Left ventricle myocardium inferior (tissue), 1 donor: ENCODE data around the gene ADCY9. TPM values are rescaled to one million over a fixed set of nuclear protein-coding genes. Genes with fewer than 3 reads are reported as not detected.
"Not testable (repeated sequence)": the region's sequence is repeated elsewhere in the genome, so short reads cannot be mapped to it uniquely, and the experiment has no call there.

Source experiments
- DNase-seq: peaks from one replicate; pipeline ENCODE4 v3.0.0-alpha.2; 2020
- H3K27ac ChIP-seq: fragments of 200-600 bp; replicated peaks from 2 replicates; pipeline ENCODE4 v1.8.0; 2021
- H3K27me3 ChIP-seq: fragments of 200-600 bp; 2 replicates; pipeline ENCODE4 v1.8.0; 2021; ENCODE audit warnings: low read depth
- H3K36me3 ChIP-seq: fragments of 200-600 bp; 2 replicates; pipeline ENCODE4 v1.8.0; 2021
- H3K4me1 ChIP-seq: fragments of 200-600 bp; 2 replicates; pipeline ENCODE4 v1.8.0; 2021
- H3K4me3 ChIP-seq: fragments of 200-600 bp; 2 replicates; pipeline ENCODE4 v1.8.0; 2021; ENCODE audit warnings: mild to moderate bottlenecking, moderate library complexity
- H3K9me3 ChIP-seq: fragments of 200-600 bp; replicated peaks from 2 replicates; pipeline ENCODE4 v1.8.0; 2021
- CTCF ChIP-seq: fragments of 200-600 bp; IDR thresholded peaks from 2 replicates; pipeline ENCODE4 v1.8.0; 2021; ENCODE audit warnings: antibody characterized with exemption, mild to moderate bottlenecking, borderline replicate concordance
- intact Hi-C: fragments of 100-400 bp; cut with micrococcal nuclease; formaldehyde crosslinking; loops from one replicate; pipeline ENCODE4 v1.11.0; 2022
- total RNA-seq: library from RNA; stranded (reverse); fragmentation: NEBNext Ultra II Directional; extraction: Animal tissue kit (Norgen Biotek cat#: 25700); gene quantifications from one replicate; pipeline ENCODE4 v1.2.1, GENCODE V29; 2021
- donor health status: DM: no; HTN: yes; CAD: no; lungs with severe emphysema.

ADCY9 gene
- total RNA-seq, 1 donor from 2014 or later = 44.3 TPM

GRCh38 chr16:3961449-3961849, 154.8 kb downstream of the ADCY9 start:
- Histone ChIP-seq H3K4me3 (peak overlapping the region; percentile 56), H3K27ac (peak overlapping the region; percentile 81), H3K4me1 (peaks cover 53% of the 10 kb centered on the region), H3K9me3 (peaks cover 10% of the 10 kb centered on the region), H3K27me3 (no peaks in the 10 kb centered on the region), H3K36me3 (peaks cover 17% of the 10 kb centered on the region)
- DNase-seq = no peak
- no peak for TF ChIP-seq CTCF
- intact Hi-C loops = no loop called here

DNA sequence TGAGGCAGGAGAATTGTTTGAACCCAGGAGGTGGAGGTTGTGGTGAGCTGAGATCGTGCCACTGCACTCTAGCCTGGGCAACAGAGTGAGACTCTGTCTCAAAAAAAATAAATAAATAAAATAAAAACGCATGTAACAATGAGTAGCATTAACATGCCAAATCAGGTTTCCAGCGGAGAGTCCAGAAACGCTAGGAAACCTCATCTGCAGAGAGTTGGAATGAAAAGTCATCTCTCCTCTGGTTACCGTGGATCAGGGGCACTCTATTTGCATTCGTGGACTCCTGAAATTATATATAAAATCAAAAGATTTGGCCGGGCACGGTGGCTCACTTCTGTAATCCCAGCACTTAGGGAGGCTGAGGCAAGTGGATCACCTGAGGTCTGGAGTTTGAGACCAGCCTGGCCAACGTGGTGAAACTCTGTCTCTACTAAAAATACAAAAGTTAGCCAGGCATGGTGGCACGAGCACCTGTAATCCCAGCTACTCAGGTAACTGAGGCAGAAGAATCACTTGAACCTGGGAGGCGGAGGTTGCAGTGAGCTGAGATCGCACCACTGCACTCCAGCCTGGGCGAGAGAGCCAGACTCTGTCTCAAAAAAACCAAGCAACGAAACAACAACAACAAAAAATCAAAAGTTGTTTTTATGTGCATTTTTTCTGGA, 156.2 kb downstream of the ADCY9 start:
- H3K36me3 ChIP-seq, DNase-seq, H3K9me3 ChIP-seq, intact Hi-C loops, H3K27me3 ChIP-seq: not testable (repeated sequence)
- H3K4me3 ChIP-seq = peak overlapping the region; percentile 56
- peak overlapping the region; percentile 81 for H3K27ac ChIP-seq
- peaks cover 53% of the 10 kb centered on the region for H3K4me1 ChIP-seq

DNA sequence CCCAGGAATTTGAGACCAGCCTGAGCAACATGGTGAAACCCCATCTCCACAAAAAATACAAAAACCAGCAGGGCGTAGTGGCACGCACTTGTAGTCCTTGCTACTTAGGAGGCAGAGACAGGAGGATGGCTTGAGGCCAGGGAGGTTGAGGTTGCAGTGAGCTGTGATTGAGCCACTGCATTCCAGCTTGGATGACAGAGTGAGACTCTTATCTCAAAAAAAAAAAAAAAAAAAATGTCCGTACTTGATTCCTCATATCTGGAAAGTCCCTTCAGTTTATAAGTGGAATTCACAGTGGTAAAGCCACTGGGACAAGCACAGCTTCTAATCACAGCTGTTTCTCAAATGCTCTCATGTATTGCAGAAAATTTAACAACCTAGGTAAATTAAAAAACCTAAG, 157.1 kb downstream of the ADCY9 start:
- no peak for DNase-seq
- H3K4me3 ChIP-seq = no peak overlapping the region
- H3K27ac ChIP-seq = no peak overlapping the region
- intact Hi-C loops = no loop called here
- no peak for TF ChIP-seq CTCF
- H3K27me3 ChIP-seq = no peaks in the 10 kb centered on the region
- H3K36me3 ChIP-seq = no peaks in the 10 kb centered on the region
- no peaks in the 10 kb centered on the region for H3K9me3 ChIP-seq
- peaks cover 55% of the 10 kb centered on the region for H3K4me1 ChIP-seq

GRCh38 chr16:3957344-3957980, 158.8 kb downstream of the ADCY9 start:
- H3K4me3 ChIP-seq = no peak overlapping the region
- no peaks in the 10 kb centered on the region for H3K27me3 ChIP-seq
- no peak for DNase-seq
- no peak for TF ChIP-seq CTCF
- H3K36me3 ChIP-seq = no peaks in the 10 kb centered on the region
- no peaks in the 10 kb centered on the region for H3K9me3 ChIP-seq
- H3K27ac ChIP-seq = no peak overlapping the region
- peaks cover 52% of the 10 kb centered on the region for H3K4me1 ChIP-seq
- intact Hi-C loops = no loop called here

GRCh38 chr16:3954411-3954921, 161.8 kb downstream of the ADCY9 start:
- peak overlapping the region; percentile 25 for H3K27ac ChIP-seq
- no peaks in the 10 kb centered on the region for H3K27me3 ChIP-seq
- H3K36me3 ChIP-seq = no peaks in the 10 kb centered on the region
- no peak for DNase-seq
- peaks cover 57% of the 10 kb centered on the region for H3K4me1 ChIP-seq
- no peak overlapping the region for H3K4me3 ChIP-seq
- intact Hi-C loops = no loop called here
- no peaks in the 10 kb centered on the region for H3K9me3 ChIP-seq
- TF ChIP-seq CTCF = no peak
